ENCODE measurements around the gene IL17D. TPM values are rescaled to one million over a fixed set of nuclear protein-coding genes. Genes with fewer than 3 reads are reported as not detected.

The IL17D gene
- total and polyA plus RNA-seq, 2 experiments from 2014 or later = 1.6 to 2.3 TPM

GRCh38 chr13:20711301-20712044, 8.0 kb downstream of the IL17D start:
- peaks cover 14% of the 10 kb centered on the region for H3K27me3 Mint-ChIP-seq (ENCODE audit: insufficient read depth, low read depth, poor library complexity)
- Histone ChIP-seq H3K4me1 (ENCODE audit: insufficient read depth) (peaks cover 11% of the 10 kb centered on the region), H3K79me2 (replicated peaks; ENCODE audit: insufficient read depth) (no peaks in the 10 kb centered on the region), H3K9me2 (ENCODE audit: insufficient read depth) (no peaks in the 10 kb centered on the region), H3K4me2 (no peak overlapping the region), H3K36me3 (ENCODE audit: insufficient read depth) (no peaks in the 10 kb centered on the region), H4K20me1 (replicated peaks; ENCODE audit: insufficient read depth) (no peaks in the 10 kb centered on the region), H3K27me3 (ENCODE audit: insufficient read depth) (no peaks in the 10 kb centered on the region; the same call in 1 of the 2 replicates), H3K4me3 (no peak overlapping the region), H2AFZ (no peak overlapping the region), H3K27ac (ENCODE audit: low read depth) (no peak overlapping the region), H3F3A (replicated peaks; ENCODE audit: low read depth) (no peaks in the 10 kb centered on the region)
- H3K4me3 Mint-ChIP-seq = no peak overlapping the region
- DNase-seq (ENCODE audit: low spot score) (peak; percentile 86), ATAC-seq (peak; percentile 58)
- H3K9me3 Mint-ChIP-seq = no peaks in the 10 kb centered on the region
- peaks cover 18% of the 10 kb centered on the region for H3K4me1 Mint-ChIP-seq
- no peak overlapping the region for H3K27ac Mint-ChIP-seq
- no peak for TF ChIP-seq ZNF114 (CRISPR knock-in tag; IDR thresholded peaks at IDR 0.05)
- no peak for TF ChIP-seq ETS1 (IDR thresholded peaks at IDR 0.05)
- no peak for TF ChIP-seq ZNF462 (CRISPR knock-in tag; IDR thresholded peaks at IDR 0.05)
- TF ChIP-seq NANOG (IDR thresholded peaks at IDR 0.05; ENCODE audit: borderline replicate concordance) = no peak
- no peak for TF ChIP-seq JUNB (IDR thresholded peaks at IDR 0.05; ENCODE audit: unreplicated experiment)
- TF ChIP-seq EZH2phosphoT487 (IDR thresholded peaks at IDR 0.05; ENCODE audit: unreplicated experiment) = no peak
- TF ChIP-seq CREB1 (CRISPR knock-in tag; IDR thresholded peaks at IDR 0.05; ENCODE audit: low read depth) = no peak
- TF ChIP-seq CTCF (conservative IDR thresholded peaks at IDR 0.05; ENCODE audit: low read depth in 2 of 2) = no peak
- TF ChIP-seq STAT1 (IDR thresholded peaks at IDR 0.05; ENCODE audit: unreplicated experiment) = no peak
- no peak for TF ChIP-seq ZNF331 (CRISPR knock-in tag; IDR thresholded peaks at IDR 0.05; ENCODE audit: low read depth)
- TF ChIP-seq POLR2AphosphoS5 (IDR thresholded peaks at IDR 0.05; ENCODE audit: low read depth) = no peak
- TF ChIP-seq REST (IDR thresholded peaks at IDR 0.05; ENCODE audit: unreplicated experiment) = no peak
- no peak for TF ChIP-seq EZH2 (IDR thresholded peaks at IDR 0.05; ENCODE audit: low read depth, unreplicated experiment)
- no peaks in the 10 kb centered on the region; the same call in 2 of the 3 replicates for H3K36me3 Mint-ChIP-seq (ENCODE audit: low read depth)

Measured in GM23338 (cell line).